ENCODE measurements around the gene KIF6.
A peak's percentile ranks its signal among the peaks of the same experiment; 100 is the strongest.

The KIF6 gene

DNA sequence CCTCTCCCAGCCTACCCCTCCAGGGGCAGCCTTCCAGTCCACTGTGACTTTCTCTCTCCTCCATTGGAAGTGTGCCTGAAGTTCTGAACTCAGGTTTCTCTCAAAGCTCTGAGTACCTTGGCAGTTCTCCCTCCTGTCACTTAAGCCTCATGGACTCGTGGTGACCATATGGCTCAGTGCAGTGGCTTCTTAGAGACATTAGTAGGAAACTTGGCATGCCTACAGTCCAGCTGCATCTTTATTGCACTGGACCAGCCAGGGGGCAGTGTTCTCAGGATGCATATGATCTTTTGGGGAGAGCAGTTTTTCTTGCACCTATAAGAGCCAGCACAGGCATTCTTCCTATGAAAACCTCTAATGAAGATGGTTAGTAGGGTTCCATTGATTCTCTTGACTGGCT lies 355.2 kb downstream of the KIF6 start:
- no peak for DNase-seq

DNA sequence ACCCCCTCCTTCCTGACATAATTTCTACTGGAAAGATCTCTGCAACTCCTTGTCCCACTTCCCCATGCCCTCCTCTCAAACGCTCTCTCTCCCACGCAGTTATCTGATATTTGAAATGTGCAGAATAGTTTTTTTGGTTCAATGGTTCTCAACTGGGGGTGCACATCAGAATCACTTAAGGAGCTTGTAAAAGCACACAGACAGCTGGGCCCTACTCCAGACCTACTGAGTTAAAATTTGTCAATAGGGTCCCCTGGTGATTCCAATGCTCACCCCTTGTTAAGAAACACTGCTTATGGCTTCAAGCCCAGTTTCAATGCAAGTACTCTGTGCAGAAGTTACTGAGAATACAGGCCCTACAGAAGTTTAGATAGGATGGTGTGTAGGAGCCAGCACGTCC lies 357.5 kb downstream of the KIF6 start:
- DNase-seq = no peak

- DNase-seq = peak in 2 of 3 experiments; percentile 16 to 43
These were observed 358.1 kb downstream of the KIF6 start for GRCh38 chr6:39366931-39367618.

DNA sequence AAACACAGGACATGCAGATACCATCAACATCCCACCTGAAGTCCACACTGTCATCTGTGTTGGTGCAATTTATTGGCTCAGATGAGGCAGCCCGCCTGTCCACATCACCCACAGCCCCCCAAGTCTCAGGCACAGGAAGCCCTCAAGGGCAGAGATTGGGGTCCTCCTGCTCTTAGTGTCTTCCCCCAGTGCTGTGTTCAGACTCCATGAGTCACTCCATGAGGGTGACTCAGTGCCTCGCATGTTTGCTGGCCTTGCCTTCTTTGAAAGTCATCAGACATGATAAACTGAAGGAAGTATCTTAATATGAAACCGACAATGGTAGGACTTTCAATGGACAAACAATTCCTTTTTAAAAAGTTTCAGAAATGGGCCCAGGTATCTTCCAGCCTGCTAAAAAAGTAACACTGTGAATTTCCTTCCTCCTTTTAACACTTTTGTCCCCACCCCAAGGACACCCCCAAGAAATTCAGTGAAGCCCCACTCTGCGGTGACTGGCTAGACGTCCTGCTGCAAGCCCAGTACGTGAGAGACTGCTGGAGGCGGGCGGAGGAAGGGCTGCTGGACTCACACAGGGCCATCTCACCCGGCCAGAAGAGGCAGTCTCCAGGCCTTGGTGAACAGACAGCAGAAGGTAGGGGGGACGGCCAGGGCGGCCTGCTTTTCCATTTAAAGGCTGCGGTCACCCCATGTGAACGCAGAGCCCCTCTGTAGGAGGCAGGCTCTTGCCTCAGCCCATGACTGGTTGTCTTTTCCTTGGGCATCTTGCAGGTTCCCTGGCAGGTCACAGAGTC lies 359.7 kb downstream of the KIF6 start:
- no peak for DNase-seq

DNA sequence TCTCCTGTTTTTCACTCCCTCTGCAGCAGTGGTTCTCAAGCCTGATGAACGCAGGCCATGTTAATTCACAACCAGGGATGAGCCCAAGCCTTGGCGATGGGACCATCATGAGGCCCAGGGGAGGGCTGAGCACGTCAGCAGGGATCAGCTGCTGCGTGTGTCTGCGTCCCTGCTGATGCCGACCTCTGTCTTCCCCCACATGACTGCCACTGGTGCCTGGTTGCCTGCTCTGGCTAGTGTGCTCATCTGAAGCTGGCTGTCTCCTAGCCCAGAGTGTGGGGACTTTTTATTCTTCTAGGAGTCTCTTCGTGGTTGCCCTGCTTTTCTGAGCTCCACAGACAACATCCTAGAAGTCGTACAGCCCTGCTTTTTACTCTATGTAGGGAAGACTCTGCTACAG lies 361.9 kb downstream of the KIF6 start:
- DNase-seq = no peak

GRCh38 chr6:39362487-39362865 lies 362.7 kb downstream of the KIF6 start:
- DNase-seq = peak in 1 of 3 experiments; percentile 65

- DNase-seq = peak; percentile 63 to 84 (median 77)
These were observed 363.3 kb downstream of the KIF6 start for GRCh38 chr6:39361657-39362486.

DNA sequence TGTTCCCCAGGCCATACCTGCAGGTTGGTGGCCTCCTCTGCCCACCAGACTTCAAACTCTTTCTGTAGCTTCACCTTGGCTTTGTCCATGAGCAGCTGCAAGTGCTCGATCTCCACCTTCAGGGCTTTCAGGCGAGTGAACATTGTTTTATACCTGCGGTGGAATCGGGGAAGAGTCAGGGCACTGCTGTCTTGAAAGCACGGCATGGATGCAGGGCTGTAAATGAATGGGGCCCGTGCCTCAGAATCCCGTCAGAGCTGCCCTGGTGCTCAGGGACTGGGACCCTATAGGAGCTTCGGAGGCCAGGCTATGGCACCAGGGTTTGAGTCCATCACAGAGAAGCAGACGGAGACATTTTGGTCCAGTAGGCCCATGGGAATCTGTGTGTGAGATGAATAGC lies 364.8 kb downstream of the KIF6 start:
- no peak for DNase-seq

- peak; percentile 29 to 72 (median 59) for DNase-seq
These were observed 367.1 kb downstream of the KIF6 start for GRCh38 chr6:39357998-39358686.

- no peak for DNase-seq
These were observed 371.4 kb downstream of the KIF6 start for GRCh38 chr6:39353698-39354315.

GRCh38 chr6:39350723-39351505 lies 374.3 kb downstream of the KIF6 start:
- no peak for DNase-seq

DNA sequence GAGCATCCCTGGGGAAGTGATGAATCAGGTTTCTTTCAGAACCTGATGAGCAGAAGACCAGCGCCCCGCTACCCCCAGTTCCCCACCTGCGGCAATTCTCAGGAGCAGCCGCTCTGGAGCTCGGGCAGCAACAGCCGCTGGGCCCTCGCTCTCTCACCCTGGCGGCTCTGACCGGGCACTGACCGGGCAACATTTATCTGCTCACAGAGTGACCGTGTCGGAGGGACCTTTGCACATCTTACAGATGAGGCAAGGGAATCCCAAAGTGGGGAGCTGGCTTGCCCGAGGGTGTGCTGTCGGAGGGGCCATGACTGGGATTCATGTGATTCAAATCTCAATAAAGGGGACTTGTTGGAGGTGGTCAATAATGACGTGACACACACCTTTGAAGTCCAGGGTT lies 376.5 kb downstream of the KIF6 start:
- DNase-seq = no peak

DNA sequence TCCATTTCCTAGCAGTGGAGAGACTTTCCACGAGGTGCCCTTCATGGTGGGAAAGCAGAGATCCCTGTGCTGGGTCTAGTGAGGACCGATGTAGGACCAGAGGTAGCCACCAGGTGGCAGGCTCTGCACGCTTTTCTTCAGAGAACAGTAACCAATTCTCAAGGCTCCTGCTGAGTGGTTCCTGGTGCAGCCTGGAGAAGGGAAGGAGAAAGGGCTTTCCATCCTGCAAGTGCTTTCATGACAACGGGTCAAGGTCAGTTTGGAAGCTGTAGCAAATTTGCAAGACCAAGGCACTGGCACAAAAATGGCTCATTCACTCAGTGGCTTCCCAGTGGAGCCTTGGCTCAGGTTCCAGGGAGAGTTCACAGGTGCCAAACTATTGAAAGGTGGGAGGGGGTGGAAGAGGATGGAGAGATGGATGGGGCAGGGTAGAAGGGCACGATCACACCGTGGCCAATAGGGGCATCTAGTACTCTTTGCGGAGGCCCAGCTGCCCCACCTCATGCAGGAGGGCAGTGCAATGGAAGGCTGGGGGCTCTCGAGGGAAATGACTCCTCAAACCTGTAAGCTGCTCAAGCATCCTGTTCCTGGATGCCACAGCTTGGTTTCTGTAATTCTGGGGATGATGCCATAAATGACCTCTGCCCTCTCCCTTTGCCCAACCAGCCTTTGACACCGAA lies 377.2 kb downstream of the KIF6 start:
- peak; percentile 49 to 84 (median 75) for DNase-seq

- DNase-seq = peak in 1 of 3 experiments; percentile 84
These were observed 378.0 kb downstream of the KIF6 start for GRCh38 chr6:39347206-39347605.

GRCh38 chr6:39344821-39345280 lies 380.4 kb downstream of the KIF6 start:
- no peak for DNase-seq

- no peak for DNase-seq
These were observed 381.8 kb downstream of the KIF6 start for GRCh38 chr6:39343396-39343870.

DNA sequence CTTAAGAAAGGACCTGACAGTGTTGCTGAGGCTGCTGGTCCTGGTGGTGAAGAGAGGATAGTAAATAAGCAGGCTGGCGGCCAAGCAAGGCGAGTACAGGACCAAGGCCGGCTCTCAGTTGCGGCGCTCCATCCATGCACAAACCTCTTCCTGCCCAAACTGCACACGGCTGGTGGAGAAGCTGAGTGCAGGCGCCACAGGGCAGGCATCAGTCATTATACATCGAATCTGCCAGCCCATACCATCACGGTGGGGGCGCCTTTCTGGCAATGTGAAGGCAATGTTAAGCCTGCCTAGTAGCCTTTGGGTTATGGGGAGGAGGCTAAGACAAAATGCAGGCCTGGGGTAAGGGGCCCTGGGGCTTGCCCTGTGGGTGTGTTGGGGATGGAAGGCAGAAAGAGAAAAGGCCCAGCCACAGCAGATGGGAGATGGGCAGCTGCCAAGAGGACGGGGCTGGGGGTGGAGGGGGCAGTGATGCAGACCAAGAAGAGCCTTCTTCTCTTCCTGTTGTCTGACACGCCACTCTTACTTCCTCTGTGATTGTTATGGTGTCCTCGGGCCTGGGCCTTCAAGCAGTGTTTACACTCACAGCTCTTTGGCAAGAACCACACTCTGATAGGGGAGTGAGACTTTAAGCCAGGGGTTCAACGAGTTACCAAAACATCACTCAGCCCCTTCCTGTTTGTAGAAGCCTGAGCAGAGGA lies 382.4 kb downstream of the KIF6 start:
- no peak for DNase-seq

GRCh38 chr6:39341937-39342336 lies 383.3 kb downstream of the KIF6 start:
- DNase-seq = no peak

- no peak for DNase-seq
These were observed 383.9 kb downstream of the KIF6 start for GRCh38 chr6:39341352-39341751.
